Neural progenitor cell (in vitro differentiated cells): ENCODE results near the gene KIF25. TPM values are rescaled to one million over a fixed set of nuclear protein-coding genes. Genes with fewer than 3 reads are reported as not detected.

Experiments
- DNase-seq: peaks from one replicate; pipeline ENCODE4 v3.0.0-alpha.2; 2016; ENCODE audit warnings: low spot score
- H2AFZ ChIP-seq: fragments of 200-600 bp; sonication (generic); replicated peaks from 2 replicates; pipeline ENCODE4 v1.6.1; 2016; ENCODE audit warnings: antibody characterized with exemption
- H3F3A ChIP-seq: fragments of 200-600 bp; sonication (generic); 2 replicates; pipeline ENCODE4 v1.6.1; 2016; ENCODE audit warnings: antibody characterized with exemption, low read depth
- H3K27ac ChIP-seq: fragments of 200-600 bp; sonication (generic); 2 replicates; pipeline ENCODE4 v1.5.1; 2016; ENCODE audit warnings: mild to moderate bottlenecking
- H3K27me3 ChIP-seq: fragments of 200-600 bp; sonication (generic); 2 replicates; pipeline ENCODE4 v1.6.1; 2016; ENCODE audit warnings: mild to moderate bottlenecking, moderate library complexity
- H3K36me3 ChIP-seq: fragments of 200-600 bp; sonication (generic); 2 replicates; pipeline ENCODE4 v1.5.1; 2016
- H3K4me1 ChIP-seq: fragments of 200-600 bp; sonication (generic); 2 replicates; pipeline ENCODE4 v1.6.1; 2016; ENCODE audit warnings: mixed run types
- H3K4me2 ChIP-seq: fragments of 200-600 bp; sonication (generic); 2 replicates; pipeline ENCODE4 v1.6.1; 2016
- H3K4me3 ChIP-seq: fragments of 200-600 bp; sonication (generic); 2 replicates; pipeline ENCODE4 v1.5.1; 2016
- H3K79me2 ChIP-seq: fragments of 200-600 bp; sonication (generic); 2 replicates; pipeline ENCODE4 v1.6.1; 2016; ENCODE audit warnings: low read depth
- H3K9ac ChIP-seq: fragments of 200-600 bp; sonication (generic); 2 replicates; pipeline ENCODE4 v1.6.1; 2016
- H3K9me3 ChIP-seq: fragments of 200-600 bp; sonication (generic); 2 replicates; pipeline ENCODE4 v1.5.1; 2016; ENCODE audit warnings: low read depth
- H4K20me1 ChIP-seq: fragments of 200-600 bp; sonication (generic); 2 replicates; pipeline ENCODE4 v1.6.1; 2016; ENCODE audit warnings: low read depth
- H3K27ac Mint-ChIP-seq: 3 replicates; pipeline ENCODE4 v1.8.0; 2021; ENCODE audit warnings: mixed read lengths
- H3K27me3 Mint-ChIP-seq: 2 replicates; pipeline ENCODE4 v1.8.0; 2022; ENCODE audit warnings: low read depth, mild to moderate bottlenecking, inconsistent platforms, moderate library complexity, mixed read lengths; ENCODE audit not compliant: insufficient read depth
- H3K36me3 Mint-ChIP-seq: 3 replicates; pipeline ENCODE4 v1.8.0; 2021; ENCODE audit warnings: mixed read lengths
- H3K4me1 Mint-ChIP-seq: 3 replicates; pipeline ENCODE4 v1.8.0; 2021; ENCODE audit warnings: mixed read lengths
- H3K4me3 Mint-ChIP-seq: 3 replicates; pipeline ENCODE4 v1.8.0; 2021; ENCODE audit warnings: mild to moderate bottlenecking, moderate library complexity, mixed read lengths
- H3K9me3 Mint-ChIP-seq: 3 replicates; pipeline ENCODE4 v1.8.0; 2020; ENCODE audit warnings: mixed read lengths
- EZH2 ChIP-seq: fragments of 200-600 bp; sonication (generic); IDR thresholded peaks from 2 replicates; pipeline ENCODE4 v1.6.1; 2017; ENCODE audit warnings: antibody characterized with exemption, mild to moderate bottlenecking, moderate library complexity
- EZH2phosphoT487 ChIP-seq: fragments of 200-600 bp; sonication (generic); IDR thresholded peaks from 2 replicates; pipeline ENCODE4 v1.6.1; 2017; ENCODE audit warnings: antibody characterized with exemption
- total RNA-seq: library from RNA; depleted of rRNA; stranded (reverse); fragments of >200 nt; gene quantifications from 2 replicates; pipeline ENCODE4 v1.2.3, GENCODE V29; 2015; ENCODE audit warnings: low replicate concordance
- TF ChIP-seq, protein P1 (sequence below): fragments of 200-600 bp; sonication (generic); IDR thresholded peaks from 2 replicates; pipeline ENCODE4 v1.5.1; 2017; ENCODE audit warnings: antibody characterized with exemption, mild to moderate bottlenecking

Gene KIF25
- total RNA-seq, 1 donor from 2014 or later: 1.2 TPM

DNA sequence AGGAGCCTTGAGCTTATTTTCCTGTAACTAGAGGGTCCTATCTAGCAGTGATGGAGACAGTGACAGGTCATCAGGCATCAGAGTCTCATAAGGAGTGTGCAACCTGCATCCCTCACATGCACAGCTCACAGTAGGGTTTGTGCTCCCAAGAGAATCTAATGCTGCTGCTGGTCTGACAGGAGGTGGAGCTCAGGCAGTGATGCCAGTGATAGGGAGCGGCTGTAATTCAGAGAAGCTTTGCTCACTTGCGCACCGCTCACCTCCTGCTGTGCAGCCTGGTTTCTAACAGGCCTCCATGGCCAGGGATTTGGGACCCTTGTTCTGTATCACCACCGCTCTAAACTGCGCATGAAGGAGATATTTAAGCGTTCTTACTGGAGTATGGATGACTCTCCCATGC, 5.3 kb downstream of the KIF25 start:
- Histone ChIP-seq H3K79me2 (no peaks in the 10 kb centered on the region), H3K4me2 (no peak overlapping the region), H3K9ac (no peak overlapping the region), H3K4me3 (no peak overlapping the region), H2AFZ (no peak overlapping the region), H3K9me3 (no peaks in the 10 kb centered on the region), H3K27ac (no peak overlapping the region), H3K36me3 (no peaks in the 10 kb centered on the region), H4K20me1 (no peaks in the 10 kb centered on the region), H3K4me1 (peaks cover 4% of the 10 kb centered on the region), H3F3A (no peaks in the 10 kb centered on the region), H3K27me3 (no peaks in the 10 kb centered on the region)
- H3K4me1 Mint-ChIP-seq: peaks cover under 1% of the 10 kb centered on the region
- peaks cover 6% of the 10 kb centered on the region for H3K27me3 Mint-ChIP-seq
- no peaks in the 10 kb centered on the region for H3K36me3 Mint-ChIP-seq
- TF ChIP-seq EZH2phosphoT487: no peak
- TF ChIP-seq EZH2: no peak
- TF ChIP-seq, protein P1, sequence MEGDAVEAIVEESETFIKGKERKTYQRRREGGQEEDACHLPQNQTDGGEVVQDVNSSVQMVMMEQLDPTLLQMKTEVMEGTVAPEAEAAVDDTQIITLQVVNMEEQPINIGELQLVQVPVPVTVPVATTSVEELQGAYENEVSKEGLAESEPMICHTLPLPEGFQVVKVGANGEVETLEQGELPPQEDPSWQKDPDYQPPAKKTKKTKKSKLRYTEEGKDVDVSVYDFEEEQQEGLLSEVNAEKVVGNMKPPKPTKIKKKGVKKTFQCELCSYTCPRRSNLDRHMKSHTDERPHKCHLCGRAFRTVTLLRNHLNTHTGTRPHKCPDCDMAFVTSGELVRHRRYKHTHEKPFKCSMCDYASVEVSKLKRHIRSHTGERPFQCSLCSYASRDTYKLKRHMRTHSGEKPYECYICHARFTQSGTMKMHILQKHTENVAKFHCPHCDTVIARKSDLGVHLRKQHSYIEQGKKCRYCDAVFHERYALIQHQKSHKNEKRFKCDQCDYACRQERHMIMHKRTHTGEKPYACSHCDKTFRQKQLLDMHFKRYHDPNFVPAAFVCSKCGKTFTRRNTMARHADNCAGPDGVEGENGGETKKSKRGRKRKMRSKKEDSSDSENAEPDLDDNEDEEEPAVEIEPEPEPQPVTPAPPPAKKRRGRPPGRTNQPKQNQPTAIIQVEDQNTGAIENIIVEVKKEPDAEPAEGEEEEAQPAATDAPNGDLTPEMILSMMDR: no peak
- peak; percentile 21 for DNase-seq
- H3K9me3 Mint-ChIP-seq: peaks cover 8% of the 10 kb centered on the region
- no peak overlapping the region for H3K27ac Mint-ChIP-seq
- H3K4me3 Mint-ChIP-seq: no peak overlapping the region

DNA sequence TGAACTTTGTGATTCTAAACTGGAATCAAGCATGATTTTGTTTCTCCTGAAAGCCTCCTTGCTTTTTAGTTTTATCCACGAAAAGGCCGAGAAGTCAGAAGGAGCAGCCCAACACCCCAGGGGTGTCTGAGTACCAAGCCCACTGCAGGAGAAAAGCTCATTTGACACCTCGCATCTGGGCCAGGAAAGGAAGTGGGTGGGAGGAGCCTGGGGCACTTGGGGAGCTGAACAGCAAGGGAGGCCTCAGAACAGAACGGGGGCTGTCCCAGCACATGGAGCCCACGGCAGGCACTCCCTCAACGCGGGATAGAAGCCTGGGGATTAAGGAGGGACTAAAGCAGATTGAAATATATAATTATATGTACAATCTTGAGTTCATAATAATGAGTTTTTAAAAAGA, 6.6 kb downstream of the KIF25 start:
- H3K36me3 Mint-ChIP-seq: no peaks in the 10 kb centered on the region
- peaks cover 7% of the 10 kb centered on the region for H3K9me3 ChIP-seq
- H3K4me3 ChIP-seq: no peak overlapping the region
- TF ChIP-seq, protein P1: no peak
- no peak for TF ChIP-seq EZH2phosphoT487
- TF ChIP-seq EZH2: no peak
- H3K9ac ChIP-seq: no peak overlapping the region
- no peak overlapping the region for H3K4me3 Mint-ChIP-seq
- H3K4me2 ChIP-seq: no peak overlapping the region
- peaks cover 4% of the 10 kb centered on the region for H3K4me1 ChIP-seq
- DNase-seq: no peak
- H3K9me3 Mint-ChIP-seq: peaks cover 15% of the 10 kb centered on the region
- H3K27me3 ChIP-seq: no peaks in the 10 kb centered on the region
- no peaks in the 10 kb centered on the region for H3K36me3 ChIP-seq
- H3K4me1 Mint-ChIP-seq: no peaks in the 10 kb centered on the region
- no peak overlapping the region for H2AFZ ChIP-seq
- H3K79me2 ChIP-seq: no peaks in the 10 kb centered on the region
- H4K20me1 ChIP-seq: no peaks in the 10 kb centered on the region
- H3K27ac Mint-ChIP-seq: no peak overlapping the region
- H3K27ac ChIP-seq: no peak overlapping the region
- no peaks in the 10 kb centered on the region for H3F3A ChIP-seq
- peaks cover 6% of the 10 kb centered on the region for H3K27me3 Mint-ChIP-seq

DNA sequence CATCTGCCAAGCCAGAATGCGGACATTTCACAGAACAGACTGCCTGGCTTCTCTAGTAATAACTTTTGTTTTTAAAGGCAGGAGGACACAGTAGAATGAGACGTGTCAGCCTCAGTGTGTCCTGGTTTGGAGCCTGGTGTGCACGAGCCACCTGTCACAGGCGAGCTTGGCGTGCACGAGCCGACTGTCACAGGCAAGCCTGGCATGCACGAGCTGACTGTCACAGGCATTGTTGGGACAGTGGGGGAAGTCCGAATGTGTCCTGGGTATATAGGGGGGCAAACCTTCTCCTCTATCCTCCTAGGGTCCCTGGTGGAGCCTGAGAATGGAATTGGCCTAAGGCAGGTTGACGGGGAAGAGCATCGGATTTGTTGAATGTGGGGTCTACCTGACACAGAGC, 7.5 kb downstream of the KIF25 start:
- DNase-seq: no peak
- Histone ChIP-seq H4K20me1 (no peaks in the 10 kb centered on the region), H3K9ac (no peak overlapping the region), H3F3A (no peaks in the 10 kb centered on the region), H3K27ac (no peak overlapping the region), H3K79me2 (no peaks in the 10 kb centered on the region), H3K36me3 (no peaks in the 10 kb centered on the region), H2AFZ (no peak overlapping the region), H3K9me3 (peaks cover 7% of the 10 kb centered on the region), H3K4me1 (peaks cover 4% of the 10 kb centered on the region), H3K27me3 (no peaks in the 10 kb centered on the region), H3K4me2 (no peak overlapping the region), H3K4me3 (no peak overlapping the region)
- peaks cover 21% of the 10 kb centered on the region for H3K9me3 Mint-ChIP-seq
- H3K27ac Mint-ChIP-seq: no peak overlapping the region
- H3K36me3 Mint-ChIP-seq: no peaks in the 10 kb centered on the region
- H3K27me3 Mint-ChIP-seq: peaks cover 6% of the 10 kb centered on the region
- no peaks in the 10 kb centered on the region for H3K4me1 Mint-ChIP-seq
- no peak overlapping the region for H3K4me3 Mint-ChIP-seq
- TF ChIP-seq, protein P1: no peak
- TF ChIP-seq EZH2phosphoT487 (no peak), EZH2 (no peak)

DNA sequence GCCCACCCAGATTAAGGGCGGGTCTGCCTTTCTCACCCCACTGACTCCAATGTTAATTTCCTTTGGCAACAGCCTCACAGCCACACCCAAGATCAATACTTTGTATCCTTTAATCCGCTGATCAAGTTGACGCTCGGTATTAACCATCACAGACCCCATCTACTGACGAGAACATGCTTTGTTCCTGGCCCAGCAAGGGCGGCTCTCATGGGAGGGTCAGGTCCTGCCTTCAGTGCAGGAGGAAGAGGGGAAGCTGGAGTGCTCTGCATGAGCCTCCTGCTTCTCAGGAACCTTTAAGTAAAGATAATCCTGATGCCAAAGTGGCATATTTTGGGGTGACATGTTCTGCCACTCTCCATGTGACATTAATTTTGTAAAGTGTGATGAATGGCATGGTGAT, 8.3 kb downstream of the KIF25 start:
- no peak overlapping the region for H3K4me2 ChIP-seq
- H3K79me2 ChIP-seq: no peaks in the 10 kb centered on the region
- peaks cover 26% of the 10 kb centered on the region for H3K9me3 Mint-ChIP-seq
- no peak overlapping the region for H3K9ac ChIP-seq
- no peak overlapping the region for H2AFZ ChIP-seq
- no peaks in the 10 kb centered on the region for H3K4me1 Mint-ChIP-seq
- peaks cover 4% of the 10 kb centered on the region for H3K4me1 ChIP-seq
- H3K36me3 Mint-ChIP-seq: no peaks in the 10 kb centered on the region
- no peak overlapping the region for H3K4me3 ChIP-seq
- no peak for TF ChIP-seq EZH2
- no peak for TF ChIP-seq EZH2phosphoT487
- TF ChIP-seq, protein P1: no peak
- no peak overlapping the region for H3K4me3 Mint-ChIP-seq
- DNase-seq: no peak
- peaks cover 8% of the 10 kb centered on the region for H3K9me3 ChIP-seq
- no peak overlapping the region for H3K27ac Mint-ChIP-seq
- H3F3A ChIP-seq: no peaks in the 10 kb centered on the region
- no peaks in the 10 kb centered on the region for H4K20me1 ChIP-seq
- no peaks in the 10 kb centered on the region for H3K36me3 ChIP-seq
- H3K27ac ChIP-seq: no peak overlapping the region
- H3K27me3 ChIP-seq: no peaks in the 10 kb centered on the region
- H3K27me3 Mint-ChIP-seq: peaks cover 6% of the 10 kb centered on the region
